ENCODE results near the gene FBXO40.
"Not testable (repeated sequence)": the region's sequence is repeated elsewhere in the genome, so short reads cannot be mapped to it uniquely, and the experiment has no call there.

The FBXO40 gene

GRCh38 chr3:121594850-121595249 lies 1.7 kb downstream of the FBXO40 start:
- no peaks in the 10 kb centered on the region for H3K4me1 ChIP-seq (ENCODE audit: insufficient read depth, low read length, poor library complexity, severe bottlenecking)
- H3K4me2 ChIP-seq (ENCODE audit: low read depth, low read length, poor library complexity, severe bottlenecking): no peak overlapping the region
- no peaks in the 10 kb centered on the region for H4K20me1 ChIP-seq (ENCODE audit: insufficient read depth, low read length, poor library complexity, severe bottlenecking)
- no peaks in the 10 kb centered on the region for H3K9me3 ChIP-seq (ENCODE audit: insufficient read depth, low read depth, low read length)
- no peak overlapping the region for H3K9ac ChIP-seq (ENCODE audit: low read depth, low read length, poor library complexity, severe bottlenecking)
- no peaks in the 10 kb centered on the region for H3K9me2 ChIP-seq (replicated peaks; ENCODE audit: low read depth, low read length)
- no peaks in the 10 kb centered on the region for H3K36me3 ChIP-seq (ENCODE audit: insufficient read depth, low read length)
- H2AFZ ChIP-seq (ENCODE audit: low read length): no peak overlapping the region
- H3F3A ChIP-seq (ENCODE audit: low read depth): no peaks in the 10 kb centered on the region
- no peaks in the 10 kb centered on the region for H3K79me2 ChIP-seq (ENCODE audit: insufficient read depth, low read length)
- H3K27me3 ChIP-seq (ENCODE audit: insufficient read depth, low read length, poor library complexity, severe bottlenecking): no peaks in the 10 kb centered on the region
- no peak for TF ChIP-seq EZH2phosphoT487 (IDR thresholded peaks at IDR 0.05; ENCODE audit: borderline replicate concordance)
- TF ChIP-seq CTCF (conservative IDR thresholded peaks at IDR 0.05; ENCODE audit: low read length): no peak
- H3K4me3 ChIP-seq (ENCODE audit: low read length, poor library complexity, severe bottlenecking): no peak overlapping the region

DNA sequence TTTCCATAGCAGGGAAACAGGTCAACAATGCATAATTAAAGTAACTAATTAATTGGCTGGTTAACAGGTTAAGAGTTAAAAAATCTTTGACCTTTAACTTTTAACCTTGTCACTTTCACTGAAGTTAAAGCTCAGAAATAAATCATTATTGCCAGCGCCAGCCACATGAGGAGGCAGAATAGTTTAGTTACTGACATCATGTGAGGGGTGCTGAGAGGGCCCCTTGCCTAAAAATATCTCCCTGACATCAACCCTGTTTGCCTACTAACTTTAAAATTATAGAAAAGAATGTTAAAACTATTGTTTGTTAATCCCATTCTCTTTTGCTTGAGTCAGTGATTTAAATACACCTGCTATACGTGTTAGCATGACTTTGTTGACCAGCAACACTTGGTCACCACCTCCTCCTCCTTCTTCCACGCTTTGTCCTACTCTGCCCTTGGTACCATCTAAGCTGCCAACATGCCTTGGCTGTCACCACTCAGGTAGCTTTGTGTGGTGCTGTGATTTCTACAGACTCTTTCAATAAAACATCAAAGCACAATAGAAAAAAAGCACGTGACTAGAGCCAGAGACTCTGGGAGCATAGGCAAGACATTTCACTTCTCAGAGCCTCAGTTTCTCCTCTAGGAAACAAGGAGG lies 2.7 kb downstream of the FBXO40 start:
- Histone ChIP-seq H3K9me2 (replicated peaks; ENCODE audit: low read depth, low read length) (no peaks in the 10 kb centered on the region), H3K9ac (ENCODE audit: low read depth, low read length, poor library complexity, severe bottlenecking) (no peak overlapping the region), H3K4me3 (ENCODE audit: low read length, poor library complexity, severe bottlenecking) (no peak overlapping the region), H3K36me3 (ENCODE audit: insufficient read depth, low read length) (no peaks in the 10 kb centered on the region), H2AFZ (ENCODE audit: low read length) (no peak overlapping the region), H3K4me1 (ENCODE audit: insufficient read depth, low read length, poor library complexity, severe bottlenecking) (no peaks in the 10 kb centered on the region), H4K20me1 (ENCODE audit: insufficient read depth, low read length, poor library complexity, severe bottlenecking) (no peaks in the 10 kb centered on the region), H3K4me2 (ENCODE audit: low read depth, low read length, poor library complexity, severe bottlenecking) (no peak overlapping the region), H3K79me2 (ENCODE audit: insufficient read depth, low read length) (no peaks in the 10 kb centered on the region), H3K9me3 (ENCODE audit: insufficient read depth, low read depth, low read length) (no peaks in the 10 kb centered on the region), H3F3A (ENCODE audit: low read depth) (no peaks in the 10 kb centered on the region), H3K27me3 (ENCODE audit: insufficient read depth, low read length, poor library complexity, severe bottlenecking) (no peaks in the 10 kb centered on the region)
- TF ChIP-seq CTCF (conservative IDR thresholded peaks at IDR 0.05; ENCODE audit: low read length) (no peak), EZH2phosphoT487 (IDR thresholded peaks at IDR 0.05; ENCODE audit: borderline replicate concordance) (no peak)

DNA sequence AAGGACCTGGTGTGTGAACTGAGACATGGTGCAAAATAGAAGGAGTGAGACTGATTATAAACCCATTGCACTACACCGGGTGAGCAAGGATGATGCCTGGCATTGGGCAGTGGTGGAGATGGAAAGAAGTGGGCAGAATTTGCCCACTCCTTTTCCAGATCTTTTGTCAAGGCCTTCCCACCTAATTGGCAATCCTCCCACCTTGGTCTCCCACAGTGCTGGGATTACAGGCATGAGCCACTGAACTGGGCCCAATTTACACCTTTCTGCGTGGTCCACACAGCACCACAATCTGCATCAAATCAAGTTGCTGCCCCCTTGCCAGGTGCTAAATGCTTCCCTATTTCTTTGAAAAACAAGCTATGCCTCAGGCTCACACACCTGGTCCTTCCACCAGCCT lies 5.4 kb downstream of the FBXO40 start:
- H3K4me3 ChIP-seq (ENCODE audit: low read length, poor library complexity, severe bottlenecking): no peak overlapping the region
- no peaks in the 10 kb centered on the region for H3K9me2 ChIP-seq (replicated peaks; ENCODE audit: low read depth, low read length)
- H3K27me3 ChIP-seq (ENCODE audit: insufficient read depth, low read length, poor library complexity, severe bottlenecking): no peaks in the 10 kb centered on the region
- no peak overlapping the region for H3K9ac ChIP-seq (ENCODE audit: low read depth, low read length, poor library complexity, severe bottlenecking)
- no peaks in the 10 kb centered on the region for H3K36me3 ChIP-seq (ENCODE audit: insufficient read depth, low read length)
- no peaks in the 10 kb centered on the region for H3F3A ChIP-seq (ENCODE audit: low read depth)
- no peaks in the 10 kb centered on the region for H3K9me3 ChIP-seq (ENCODE audit: insufficient read depth, low read depth, low read length)
- H3K4me1 ChIP-seq (ENCODE audit: insufficient read depth, low read length, poor library complexity, severe bottlenecking): no peaks in the 10 kb centered on the region
- H3K4me2 ChIP-seq (ENCODE audit: low read depth, low read length, poor library complexity, severe bottlenecking): no peak overlapping the region
- no peak overlapping the region for H2AFZ ChIP-seq (ENCODE audit: low read length)
- no peaks in the 10 kb centered on the region for H4K20me1 ChIP-seq (ENCODE audit: insufficient read depth, low read length, poor library complexity, severe bottlenecking)
- no peaks in the 10 kb centered on the region for H3K79me2 ChIP-seq (ENCODE audit: insufficient read depth, low read length)
- no peak for TF ChIP-seq CTCF (conservative IDR thresholded peaks at IDR 0.05; ENCODE audit: low read length)
- no peak for TF ChIP-seq EZH2phosphoT487 (IDR thresholded peaks at IDR 0.05; ENCODE audit: borderline replicate concordance)

GRCh38 chr3:121599900-121600299 lies 6.7 kb downstream of the FBXO40 start:
- not testable (repeated sequence) for H3K27me3 ChIP-seq (ENCODE audit: insufficient read depth, low read length, poor library complexity, severe bottlenecking); H3F3A ChIP-seq (ENCODE audit: low read depth); H3K9me3 ChIP-seq (ENCODE audit: insufficient read depth, low read depth, low read length); H3K4me3 ChIP-seq (ENCODE audit: low read length, poor library complexity, severe bottlenecking); H3K4me1 ChIP-seq (ENCODE audit: insufficient read depth, low read length, poor library complexity, severe bottlenecking); H3K9me2 ChIP-seq (replicated peaks; ENCODE audit: low read depth, low read length); H3K4me2 ChIP-seq (ENCODE audit: low read depth, low read length, poor library complexity, severe bottlenecking); H3K79me2 ChIP-seq (ENCODE audit: insufficient read depth, low read length); H3K36me3 ChIP-seq (ENCODE audit: insufficient read depth, low read length); H2AFZ ChIP-seq (ENCODE audit: low read length); H4K20me1 ChIP-seq (ENCODE audit: insufficient read depth, low read length, poor library complexity, severe bottlenecking); H3K9ac ChIP-seq (ENCODE audit: low read depth, low read length, poor library complexity, severe bottlenecking)
